Measurements from ENCODE around the gene MRPS9.

The MRPS9 gene

GRCh38 chr2:105121434-105121833 is 83.6 kb downstream of the MRPS9 start:
- H3K27ac ChIP-seq, result no peak overlapping the region
- no peaks in the 10 kb centered on the region for H3K27me3 ChIP-seq (ENCODE audit: control insufficient read depth, insufficient read depth, low read length)
- TF ChIP-seq CTCF (IDR thresholded peaks at IDR 0.05), result no peak
- no peak overlapping the region for H3K9ac ChIP-seq
- H3K4me2 ChIP-seq (ENCODE audit: low read length), result no peak overlapping the region
- no peaks in the 10 kb centered on the region for H3K79me2 ChIP-seq
- no peaks in the 10 kb centered on the region for H3K36me3 ChIP-seq (ENCODE audit: control insufficient read depth, insufficient read depth, low read length)
- H3K4me1 ChIP-seq, result no peaks in the 10 kb centered on the region
- no peak overlapping the region for H2AFZ ChIP-seq
- no peak overlapping the region for H3K4me3 ChIP-seq (ENCODE audit: low read depth, low read length)
- H3K9me3 ChIP-seq (ENCODE audit: control insufficient read depth, low read length), result no peaks in the 10 kb centered on the region

GRCh38 chr2:105125428-105125827 is 87.6 kb downstream of the MRPS9 start:
- Histone ChIP-seq H3K4me1 (no peaks in the 10 kb centered on the region), H3K4me2 (ENCODE audit: low read length) (no peak overlapping the region)

GRCh38 chr2:105125920-105126319 is 88.1 kb downstream of the MRPS9 start:
- no peak for TF ChIP-seq CTCF (IDR thresholded peaks at IDR 0.05)
- Histone ChIP-seq H3K9me3 (ENCODE audit: control insufficient read depth, low read length) (no peaks in the 10 kb centered on the region), H3K4me2 (ENCODE audit: low read length) (no peak overlapping the region), H2AFZ (no peak overlapping the region), H3K4me1 (no peaks in the 10 kb centered on the region), H3K79me2 (no peaks in the 10 kb centered on the region), H3K27me3 (ENCODE audit: control insufficient read depth, insufficient read depth, low read length) (no peaks in the 10 kb centered on the region), H3K27ac (no peak overlapping the region), H3K4me3 (ENCODE audit: low read depth, low read length) (no peak overlapping the region), H3K9ac (no peak overlapping the region), H3K36me3 (ENCODE audit: control insufficient read depth, insufficient read depth, low read length) (no peaks in the 10 kb centered on the region)

More at GRCh38 chr2:105125428-105125827, 87.6 kb downstream of the MRPS9 start:
- Histone ChIP-seq H3K9ac (no peak overlapping the region), H3K79me2 (no peaks in the 10 kb centered on the region), H3K4me3 (ENCODE audit: low read depth, low read length) (no peak overlapping the region), H2AFZ (no peak overlapping the region), H3K36me3 (ENCODE audit: control insufficient read depth, insufficient read depth, low read length) (no peaks in the 10 kb centered on the region), H3K27ac (no peak overlapping the region), H3K27me3 (ENCODE audit: control insufficient read depth, insufficient read depth, low read length) (no peaks in the 10 kb centered on the region), H3K9me3 (ENCODE audit: control insufficient read depth, low read length) (no peaks in the 10 kb centered on the region)
- TF ChIP-seq CTCF (IDR thresholded peaks at IDR 0.05), result no peak

GRCh38 chr2:105126336-105126735 is 88.5 kb downstream of the MRPS9 start:
- Histone ChIP-seq H3K27ac (no peak overlapping the region), H3K9ac (no peak overlapping the region), H3K9me3 (ENCODE audit: control insufficient read depth, low read length) (no peaks in the 10 kb centered on the region), H3K4me3 (ENCODE audit: low read depth, low read length) (no peak overlapping the region), H2AFZ (no peak overlapping the region), H3K4me1 (no peaks in the 10 kb centered on the region), H3K79me2 (no peaks in the 10 kb centered on the region), H3K4me2 (ENCODE audit: low read length) (no peak overlapping the region), H3K27me3 (ENCODE audit: control insufficient read depth, insufficient read depth, low read length) (no peaks in the 10 kb centered on the region), H3K36me3 (ENCODE audit: control insufficient read depth, insufficient read depth, low read length) (no peaks in the 10 kb centered on the region)
- TF ChIP-seq CTCF (IDR thresholded peaks at IDR 0.05), result no peak

- Histone ChIP-seq H3K9me3 (ENCODE audit: control insufficient read depth, low read length) (no peaks in the 10 kb centered on the region), H3K4me1 (no peaks in the 10 kb centered on the region), H3K36me3 (ENCODE audit: control insufficient read depth, insufficient read depth, low read length) (no peaks in the 10 kb centered on the region), H3K4me2 (ENCODE audit: low read length) (no peak overlapping the region), H3K27me3 (ENCODE audit: control insufficient read depth, insufficient read depth, low read length) (no peaks in the 10 kb centered on the region), H3K9ac (no peak overlapping the region), H3K4me3 (ENCODE audit: low read depth, low read length) (no peak overlapping the region), H3K79me2 (no peaks in the 10 kb centered on the region), H2AFZ (no peak overlapping the region), H3K27ac (no peak overlapping the region)
- TF ChIP-seq CTCF (IDR thresholded peaks at IDR 0.05), result no peak
Observed at GRCh38 chr2:105127289-105127915, 89.5 kb downstream of the MRPS9 start.
